Liver (tissue), 9 donors: ENCODE measurements around the gene LIPH. TPM values are rescaled to one million over a fixed set of nuclear protein-coding genes. Genes with fewer than 3 reads are reported as not detected.

ENCODE experiments used
- DNase-seq: peaks from one replicate; pipeline ENCODE4 v3.0.0-alpha.2; 2017; ENCODE audit warnings: low spot score
- H3K27ac ChIP-seq, 2 donors: one replicate each; pipeline ENCODE4 v1.7.0; 2013; ENCODE audit warnings: inconsistent platforms in 2 of 2, low read length in 2 of 2, control low read depth in 1 of 2, low read depth in 1 of 2, mild to moderate bottlenecking in 1 of 2
- H3K27me3 ChIP-seq, 4 donors: one replicate each; pipeline versions ENCODE4 v1.6.1 to v1.7.0; 2013; ENCODE audit warnings: low read length in 3 of 4, inconsistent platforms in 1 of 4, mild to moderate bottlenecking in 1 of 4, moderate library complexity in 1 of 4; ENCODE audit not compliant: control insufficient read depth in 4 of 4, insufficient read depth in 4 of 4
- H3K36me3 ChIP-seq, 4 donors: one replicate each; pipeline versions ENCODE4 v1.6.1 to v1.7.0; 2013; ENCODE audit warnings: low read length in 3 of 4, mild to moderate bottlenecking in 3 of 4, low read depth in 1 of 4, moderate library complexity in 1 of 4; ENCODE audit not compliant: control insufficient read depth in 4 of 4, insufficient read depth in 3 of 4
- H3K4me1 ChIP-seq, 4 donors: one replicate each; pipeline versions ENCODE4 v1.6.1 to v1.7.0; 2013; ENCODE audit warnings: low read length in 3 of 4, mild to moderate bottlenecking in 3 of 4, moderate library complexity in 1 of 4; ENCODE audit not compliant: control insufficient read depth in 4 of 4, insufficient read depth in 4 of 4
- H3K4me3 ChIP-seq, 3 donors: one replicate each; pipeline versions ENCODE4 v1.6.1 to v1.7.0; 2013; ENCODE audit warnings: low read length in 3 of 3, control low read depth in 1 of 3, low read depth in 1 of 3, mild to moderate bottlenecking in 1 of 3
- H3K9ac ChIP-seq, 2 donors: one replicate each; pipeline ENCODE4 v1.7.0; 2013; ENCODE audit warnings: low read length in 2 of 2, mild to moderate bottlenecking in 2 of 2, moderate library complexity in 2 of 2, control low read depth in 1 of 2, low read depth in 1 of 2
- H3K9me3 ChIP-seq, 4 donors: one replicate each; pipeline versions ENCODE4 v1.6.1 to v1.7.0; 2013; ENCODE audit warnings: low read length in 3 of 4; ENCODE audit not compliant: control insufficient read depth in 4 of 4
- ATF3 ChIP-seq: IDR thresholded peaks from 2 replicates; pipeline ENCODE4 v1.6.1; 2016; ENCODE audit warnings: antibody characterized with exemption
- CTCF ChIP-seq: fragments of 150-350 bp; IDR thresholded peaks from 2 replicates; pipeline ENCODE4 v1.5.1; 2017; ENCODE audit warnings: improper control_type of control experiment, low read depth, low read length; ENCODE audit not compliant: missing input control
- EGR1 ChIP-seq, 2 donors: IDR thresholded peaks; 2 replicates each; pipeline ENCODE4 v1.6.1; 2016 to 2018; ENCODE audit warnings: antibody characterized with exemption in 2 of 2, low read depth in 2 of 2
- FOXA1 ChIP-seq: IDR thresholded peaks from 2 replicates; pipeline ENCODE4 v1.6.1; 2016; ENCODE audit warnings: antibody characterized with exemption
- FOXA2 ChIP-seq: IDR thresholded peaks from 2 replicates; pipeline ENCODE4 v1.6.1; 2016; ENCODE audit warnings: antibody characterized with exemption
- GABPA ChIP-seq, 2 donors: IDR thresholded peaks in 1 of 2; conservative IDR thresholded peaks in 1 of 2; 2 replicates each; pipeline ENCODE4 v1.6.1; 2016; ENCODE audit warnings: antibody characterized with exemption in 2 of 2, mild to moderate bottlenecking in 1 of 2, moderate library complexity in 1 of 2
- HNF4A ChIP-seq, 2 donors: conservative IDR thresholded peaks; 2 replicates each; pipeline ENCODE4 v1.6.1; 2016; ENCODE audit warnings: antibody characterized with exemption in 2 of 2, mild to moderate bottlenecking in 2 of 2
- HNF4G ChIP-seq: IDR thresholded peaks from 2 replicates; pipeline ENCODE4 v1.6.1; 2016; ENCODE audit warnings: antibody characterized with exemption
- JUND ChIP-seq, 2 donors: IDR thresholded peaks; 2 replicates each; pipeline ENCODE4 v1.6.1; 2016; ENCODE audit warnings: antibody characterized with exemption in 2 of 2
- MAX ChIP-seq: IDR thresholded peaks from 2 replicates; pipeline ENCODE4 v1.6.1; 2016; ENCODE audit warnings: antibody characterized with exemption
- NR2F2 ChIP-seq: IDR thresholded peaks from 2 replicates; pipeline ENCODE4 v1.6.1; 2016; ENCODE audit warnings: antibody characterized with exemption
- RAD21 ChIP-seq, 2 donors: IDR thresholded peaks; 2 replicates each; pipeline ENCODE4 v1.6.1; 2016; ENCODE audit warnings: antibody characterized with exemption in 2 of 2, mild to moderate bottlenecking in 2 of 2
- REST ChIP-seq: IDR thresholded peaks from 2 replicates; pipeline ENCODE4 v1.6.1; 2016; ENCODE audit warnings: antibody characterized with exemption, mild to moderate bottlenecking
- RXRA ChIP-seq, 2 donors: IDR thresholded peaks; 2 replicates each; pipeline ENCODE4 v1.6.1; 2017 to 2018; ENCODE audit warnings: antibody characterized with exemption in 2 of 2, mild to moderate bottlenecking in 1 of 2
- SP1 ChIP-seq: IDR thresholded peaks from 2 replicates; pipeline ENCODE4 v1.6.1; 2018; ENCODE audit warnings: antibody characterized with exemption, mild to moderate bottlenecking
- TAF1 ChIP-seq: conservative IDR thresholded peaks from 2 replicates; pipeline ENCODE4 v1.6.1; 2016; ENCODE audit warnings: antibody characterized with exemption, mild to moderate bottlenecking
- YY1 ChIP-seq: IDR thresholded peaks from 2 replicates; pipeline ENCODE4 v1.6.1; 2016; ENCODE audit warnings: antibody characterized with exemption, mild to moderate bottlenecking
- ZBTB33 ChIP-seq: IDR thresholded peaks from 2 replicates; pipeline ENCODE4 v1.6.1; 2016; ENCODE audit warnings: antibody characterized with exemption
- WGBS: extraction: QIAGEN DNeasy Blood & Tissue Kit; methylation state at CpG from one replicate; pipeline ENCODE4 v1.1.7; 2013; 5-methylcytosine and 5-hydroxymethylcytosine counted together
- polyA plus RNA-seq, 2 donors: library from polyadenylated mRNA; stranded (reverse) in 1 of 2; unstranded in 1 of 2; fragments of 200-250 nt in 1 of 2; fragments of >200 nt in 1 of 2; fragmentation: Nextera tagmentation in 1 of 2; extraction: Ambion mirVana in 1 of 2; gene quantifications; one replicate each; pipeline versions ENCODE4 v1.2.1 to v1.2.3, GENCODE V29; 2013 to 2015
- total RNA-seq, 2 donors: library from RNA; depleted of rRNA; stranded (reverse); fragments of >200 nt; gene quantifications; one replicate each; pipeline ENCODE4 v1.2.3, GENCODE V29; 2014
- donor health status: healthy.
- donor health status: healthy.
- donor health status: healthy.
- donor health status: healthy.
- donor health status: healthy.

Gene LIPH
- total and polyA plus RNA-seq, 4 donors: under 0.01 to 0.23 (median 0.09) TPM; not detected in 1

GRCh38 chr3:185507883-185508282 lies 44.5 kb downstream of the LIPH start:
- DNase-seq: no peak
- TF ChIP-seq HNF4G (no peak), YY1 (no peak), HNF4A (conservative IDR thresholded peaks at IDR 0.05) (no peak), ATF3 (no peak), ZBTB33 (no peak), REST (no peak), NR2F2 (no peak), FOXA2 (no peak), JUND (IDR thresholded peaks at IDR 0.05) (no peak), CTCF (no peak), GABPA (IDR thresholded peaks at IDR 0.05 in 1 of 2, conservative IDR thresholded peaks at IDR 0.05 in 1 of 2) (no peak), FOXA1 (no peak), RAD21 (IDR thresholded peaks at IDR 0.05) (no peak), RXRA (IDR thresholded peaks at IDR 0.05) (no peak), MAX (no peak), SP1 (no peak), EGR1 (IDR thresholded peaks at IDR 0.05; ENCODE audit: low read depth in 2 of 2) (no peak), TAF1 (no peak)
- Histone ChIP-seq H3K9ac (no peak overlapping the region), H3K36me3 (no peaks in the 10 kb centered on the region), H3K9me3 (no peaks in the 10 kb centered on the region), H3K27ac (no peak overlapping the region), H3K4me1 (peaks cover 0 to 10% (median 4%) of the 10 kb centered on the region in 4 donors), H3K27me3 (no peaks in the 10 kb centered on the region), H3K4me3 (no peak overlapping the region)
- 67% methylated on average over 6 of the region's 6 CpGs for WGBS

- TF ChIP-seq HNF4G (no peak), FOXA2 (peak; percentile 46)
- H3K9me3 ChIP-seq: no peaks in the 10 kb centered on the region
- H3K27ac ChIP-seq: no peak overlapping the region
- no peaks in the 10 kb centered on the region for H3K36me3 ChIP-seq
- H3K4me3 ChIP-seq: no peak overlapping the region
- no peak overlapping the region for H3K9ac ChIP-seq
- no peak for DNase-seq
- H3K4me1 ChIP-seq: no peaks in the 10 kb centered on the region
- no peaks in the 10 kb centered on the region for H3K27me3 ChIP-seq
- WGBS: 57% methylated on average over 3 of the region's 3 CpGs
Measured at GRCh38 chr3:185504636-185505035, 47.8 kb downstream of the LIPH start.
